Lung microvascular endothelial cell (primary cell): ENCODE measurements around the gene RAB22A. TPM values are rescaled to one million over a fixed set of nuclear protein-coding genes. Genes with fewer than 3 reads are reported as not detected.

Experiments
- DNase-seq, 2 donors: peaks; one replicate each; pipeline versions ENCODE4 v3.0.0 to v3.0.0-alpha.2; 2010; ENCODE audit warnings: low read depth in 2 of 2
- total RNA-seq: library from RNA; depleted of rRNA; stranded (reverse); fragments of >200 nt; gene quantifications from 2 replicates; pipeline ENCODE4 v1.2.1, GENCODE V29; 2014

Gene RAB22A, protein sequence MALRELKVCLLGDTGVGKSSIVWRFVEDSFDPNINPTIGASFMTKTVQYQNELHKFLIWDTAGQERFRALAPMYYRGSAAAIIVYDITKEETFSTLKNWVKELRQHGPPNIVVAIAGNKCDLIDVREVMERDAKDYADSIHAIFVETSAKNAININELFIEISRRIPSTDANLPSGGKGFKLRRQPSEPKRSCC
- 8.3 and 10.9 TPM in 2 replicates for total RNA-seq

DNA sequence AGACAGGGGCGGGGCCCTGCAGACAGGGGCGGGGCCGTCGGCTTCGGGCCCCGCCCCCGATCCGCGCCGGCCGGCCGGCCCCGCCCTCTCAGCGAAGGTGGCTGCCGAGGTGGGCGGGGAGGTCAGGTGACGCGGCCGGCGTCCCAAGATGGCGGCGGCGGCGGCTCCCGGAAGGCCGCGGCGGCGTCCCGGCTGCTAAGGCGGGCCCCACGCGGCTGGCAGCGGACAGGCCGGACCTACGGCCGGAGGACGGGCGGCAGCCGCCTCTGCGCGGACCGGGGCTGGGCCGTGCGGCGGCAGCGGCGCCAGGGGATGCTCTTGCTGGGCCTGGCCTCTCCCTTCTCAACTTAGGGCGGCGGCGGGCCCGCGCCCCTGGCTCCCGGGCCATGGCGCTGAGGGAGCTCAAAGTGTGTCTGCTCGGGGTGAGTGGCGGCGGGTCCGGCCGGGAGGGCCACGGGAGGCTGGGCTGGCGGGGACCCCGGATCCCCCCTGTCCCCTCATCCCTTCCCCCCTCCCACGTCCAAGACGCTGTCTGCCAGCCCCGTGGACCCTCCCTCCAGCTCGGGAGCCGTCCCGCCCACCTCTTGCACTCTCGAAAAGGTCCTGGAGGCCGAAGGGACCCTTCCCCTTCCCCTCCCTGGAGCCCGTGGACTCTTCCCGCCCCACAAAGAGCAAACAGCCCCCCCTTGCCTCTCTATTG lies at the start of gene RAB22A:
Gene RAB22A, plus strand, starts transcription at position 125 of the 700 bp plus-strand sequence. Its CDS starts 262 bp downstream, at position 387.
- peak; percentile 89 to 93 for DNase-seq

DNA sequence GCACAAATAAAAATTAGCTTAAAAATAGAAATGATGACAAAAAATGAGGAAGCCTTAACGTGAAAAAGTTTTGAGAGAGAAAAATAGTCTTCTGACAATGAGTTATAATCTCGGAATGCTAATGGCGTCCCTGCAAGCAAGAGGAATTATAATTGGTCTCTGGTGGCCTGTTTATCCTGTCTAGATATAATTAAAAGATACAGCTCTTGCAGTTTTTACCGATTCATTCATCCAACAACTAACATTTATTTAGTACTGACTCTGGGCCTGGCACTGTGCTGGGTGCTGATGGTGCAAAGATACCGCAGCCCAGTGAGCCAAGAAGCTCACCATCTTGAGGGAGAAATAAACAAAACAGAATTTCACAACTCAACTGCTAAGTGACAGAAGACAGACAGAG lies 49.5 kb upstream of the RAB22A start:
- no peak for DNase-seq

DNA sequence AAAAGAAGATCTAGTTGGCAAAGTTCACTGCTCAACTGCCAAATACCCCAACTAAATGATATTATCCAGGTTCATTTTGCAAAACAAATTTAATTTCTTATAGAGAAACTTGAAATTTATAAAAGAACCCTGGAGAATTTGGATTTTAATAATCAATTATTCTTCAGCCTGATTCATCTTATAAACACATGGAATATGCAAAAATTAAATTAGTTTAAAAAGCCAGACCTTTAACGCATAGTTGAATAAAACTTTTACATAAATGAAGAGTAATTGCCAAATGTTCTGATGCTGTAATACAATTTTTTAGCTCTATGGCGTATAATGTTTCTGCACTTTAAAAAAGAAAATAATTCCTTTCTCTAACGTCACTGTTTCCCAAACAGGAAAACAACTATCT lies 47.9 kb upstream of the RAB22A start:
- no peak for DNase-seq

DNA sequence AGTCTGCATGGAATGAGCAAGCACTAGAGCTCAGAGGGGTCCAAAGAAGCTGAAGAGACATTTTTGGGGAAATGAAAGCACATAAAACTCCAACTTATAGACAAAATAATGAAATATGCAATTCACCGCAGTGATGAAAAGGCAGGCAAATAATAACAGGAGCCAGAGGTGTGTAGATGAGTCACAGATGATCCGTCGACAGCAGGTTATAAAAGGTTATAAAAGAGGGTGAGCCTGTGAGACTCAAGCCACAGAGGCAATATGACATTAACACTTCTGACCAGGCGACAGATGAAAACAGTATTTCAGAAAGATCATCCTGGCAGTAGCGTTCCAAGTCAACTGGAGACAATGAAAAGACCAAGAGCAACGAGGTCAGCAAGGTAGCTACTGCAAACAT lies 45.2 kb upstream of the RAB22A start:
- no peak for DNase-seq

GRCh38 chr20:58267389-58268215 lies 41.9 kb upstream of the RAB22A start:
- DNase-seq, result no peak

GRCh38 chr20:58268421-58268821 lies 41.1 kb upstream of the RAB22A start:
- DNase-seq, result no peak

DNA sequence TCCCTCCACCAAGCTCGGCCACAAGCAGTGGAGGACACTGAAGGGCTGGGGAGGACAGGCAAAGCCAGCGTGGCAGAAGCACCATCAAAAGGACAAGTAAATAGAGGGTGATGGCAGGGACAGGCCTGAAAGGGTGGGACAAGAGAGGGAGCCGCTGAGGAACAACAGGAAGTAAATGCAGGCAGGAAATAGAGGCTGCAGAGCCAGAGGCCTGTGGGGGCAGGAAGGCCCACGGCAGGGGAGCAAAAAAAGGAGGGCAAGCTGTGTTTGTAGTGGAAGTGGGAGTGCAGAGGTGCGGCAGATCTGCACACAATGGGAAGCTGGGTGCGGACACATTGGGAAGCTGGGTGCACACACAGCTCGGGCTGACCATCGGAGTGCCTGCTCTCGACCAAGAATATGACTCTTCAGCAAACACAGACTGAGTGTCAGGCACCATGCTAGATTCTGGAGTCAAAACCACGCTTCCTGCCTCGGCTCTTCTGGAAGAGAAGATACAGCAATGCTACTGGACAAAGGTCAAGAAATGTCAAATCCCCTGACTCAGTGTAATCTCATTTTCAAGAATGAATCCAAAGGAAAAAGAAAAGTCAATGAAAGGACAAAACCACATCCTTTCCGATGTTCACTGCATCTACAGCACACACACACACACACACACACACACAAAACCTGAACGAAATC lies 40.4 kb upstream of the RAB22A start:
- DNase-seq, result peak; percentile 13 to 56

DNA sequence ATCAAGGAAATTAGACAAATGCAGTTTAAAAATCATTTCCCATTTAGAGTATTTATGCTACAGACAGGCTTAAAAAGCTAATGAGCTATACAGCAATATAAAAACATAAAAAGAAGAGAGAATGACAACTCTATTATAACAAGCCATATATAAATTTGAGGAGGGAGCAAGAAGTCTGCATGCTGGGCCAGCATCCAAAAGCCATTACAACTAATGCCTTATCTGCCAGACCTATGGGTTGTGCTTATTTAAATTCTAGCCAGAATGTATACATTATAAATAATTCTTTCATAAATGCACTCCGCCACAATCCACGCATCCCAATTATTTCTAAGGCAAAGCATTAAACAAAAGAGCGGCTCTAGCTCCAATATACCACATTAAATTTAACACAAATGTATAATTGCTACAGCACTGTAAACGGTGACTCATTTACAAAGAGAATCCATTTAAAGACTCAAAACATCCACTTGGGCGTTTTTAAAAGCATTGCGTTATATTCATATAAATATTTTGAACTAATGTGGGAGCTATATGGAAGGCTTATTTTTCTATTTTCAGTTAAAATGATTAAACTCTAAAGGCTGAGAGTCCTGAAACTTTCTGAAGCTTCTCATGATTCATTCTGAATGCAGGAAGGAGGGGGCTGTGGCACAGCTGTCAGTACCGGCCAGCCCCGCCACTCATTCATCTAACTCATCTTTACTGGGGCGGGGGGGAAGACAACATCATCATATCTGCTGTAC lies 37.7 kb upstream of the RAB22A start:
- DNase-seq, result peak in 1 of 2 donors; percentile 25

- DNase-seq, result no peak
These were observed 35.1 kb upstream of the RAB22A start for GRCh38 chr20:58274384-58274783.

DNA sequence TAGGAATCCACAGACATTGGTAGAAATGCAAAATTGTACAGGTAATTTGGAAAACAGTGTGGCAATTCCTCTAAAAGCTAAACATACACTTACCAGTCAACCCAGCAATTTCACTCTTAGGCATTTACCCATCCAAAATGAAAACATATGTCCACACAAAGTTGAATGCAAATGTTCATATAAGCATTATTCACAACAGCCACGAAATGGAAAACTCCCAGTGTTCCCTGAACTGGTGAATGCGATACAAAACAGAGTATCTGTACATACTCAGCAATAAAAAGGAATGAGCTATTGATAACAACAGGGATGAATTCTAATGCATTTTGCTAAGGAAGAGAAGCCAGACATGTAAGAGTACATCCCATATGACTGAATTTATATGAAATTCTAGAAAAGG lies 32.4 kb upstream of the RAB22A start:
- DNase-seq, result no peak

DNA sequence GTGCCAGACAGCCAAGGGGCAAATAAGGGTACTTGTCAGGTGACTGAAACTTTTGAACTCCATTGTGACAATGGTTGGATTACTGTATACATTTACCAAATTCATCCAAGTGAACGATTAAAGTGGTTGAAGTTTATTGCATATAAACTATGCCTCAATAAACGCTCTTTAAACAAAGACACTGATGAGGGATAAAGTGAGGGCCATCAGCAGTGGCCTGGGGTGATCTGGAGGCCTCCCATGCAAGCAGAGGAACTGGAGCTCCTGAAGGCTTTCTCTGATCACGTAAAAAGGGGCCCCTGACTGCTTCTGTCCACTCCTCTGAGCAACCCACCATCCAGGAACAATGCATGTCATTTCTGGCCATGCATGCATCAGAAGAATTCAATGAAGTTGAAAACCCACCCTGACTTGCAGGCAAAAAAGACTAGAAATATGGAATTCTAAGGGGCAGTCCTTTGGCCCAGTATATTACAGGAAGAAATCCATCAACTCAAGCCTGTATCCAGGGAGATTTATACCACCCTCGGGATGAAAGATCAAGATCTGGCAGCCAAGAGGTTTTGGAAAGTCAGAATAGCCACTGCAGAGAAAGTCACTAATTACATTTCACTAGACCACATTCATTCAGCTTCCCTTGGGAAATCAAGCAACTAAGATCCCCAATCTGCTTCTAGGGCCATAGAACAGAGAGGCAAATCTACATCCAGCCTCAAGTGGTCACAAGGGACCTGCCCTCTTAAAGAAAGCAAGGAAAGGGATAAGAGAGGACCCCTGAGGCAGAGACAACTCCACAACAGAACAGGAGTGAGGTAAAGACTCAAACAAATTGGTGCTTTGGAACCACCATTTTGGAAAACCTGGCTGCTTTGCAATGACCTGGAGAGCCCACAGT lies 31.7 kb upstream of the RAB22A start:
- no peak for DNase-seq

DNA sequence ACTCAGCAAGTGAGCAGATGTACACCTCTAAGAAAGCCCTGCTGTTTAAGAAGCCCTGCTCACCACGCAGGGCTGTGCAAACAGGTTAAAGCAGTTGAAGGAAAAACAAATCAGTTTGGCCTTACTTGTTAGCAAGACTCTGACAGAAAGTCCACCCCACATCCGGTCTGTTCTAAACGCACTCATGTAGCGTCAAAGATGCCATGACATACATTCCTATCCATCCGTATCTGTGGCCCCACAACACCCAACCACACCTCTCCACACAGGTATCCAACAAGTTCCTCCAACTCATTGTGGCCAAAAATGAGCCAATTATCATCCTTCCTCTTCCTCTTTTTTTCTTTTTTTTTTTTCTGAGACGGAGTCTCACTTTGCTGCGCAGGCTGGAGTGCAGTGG lies 22.8 kb upstream of the RAB22A start:
- no peak for DNase-seq

- DNase-seq, result peak in 1 of 2 donors; percentile 52
These were observed 21.9 kb upstream of the RAB22A start for GRCh38 chr20:58287638-58288037.

GRCh38 chr20:58289143-58289542 lies 20.4 kb upstream of the RAB22A start:
- no peak for DNase-seq

DNA sequence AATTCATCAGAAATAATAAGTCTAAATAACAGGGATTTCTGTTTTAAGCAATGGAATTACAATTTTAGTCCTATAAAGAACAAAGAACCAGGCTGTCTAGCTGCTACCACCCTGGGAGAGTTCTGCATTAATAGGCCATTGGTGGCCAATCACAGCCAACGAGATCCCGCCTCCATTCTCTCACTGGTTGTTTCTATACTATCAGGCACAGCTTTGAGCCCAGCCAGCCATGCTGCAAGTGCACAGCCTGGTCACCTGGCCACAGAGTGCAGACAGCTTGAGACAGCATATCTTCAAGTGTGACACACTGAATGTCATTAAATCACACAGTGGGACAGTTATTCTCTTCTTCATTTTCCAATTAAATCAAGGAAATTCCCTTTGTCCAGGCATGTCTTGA lies 16.1 kb upstream of the RAB22A start:
- no peak for DNase-seq

- peak in 1 of 2 donors; percentile 20 for DNase-seq
These were observed 14.7 kb upstream of the RAB22A start for GRCh38 chr20:58294497-58295455.

DNA sequence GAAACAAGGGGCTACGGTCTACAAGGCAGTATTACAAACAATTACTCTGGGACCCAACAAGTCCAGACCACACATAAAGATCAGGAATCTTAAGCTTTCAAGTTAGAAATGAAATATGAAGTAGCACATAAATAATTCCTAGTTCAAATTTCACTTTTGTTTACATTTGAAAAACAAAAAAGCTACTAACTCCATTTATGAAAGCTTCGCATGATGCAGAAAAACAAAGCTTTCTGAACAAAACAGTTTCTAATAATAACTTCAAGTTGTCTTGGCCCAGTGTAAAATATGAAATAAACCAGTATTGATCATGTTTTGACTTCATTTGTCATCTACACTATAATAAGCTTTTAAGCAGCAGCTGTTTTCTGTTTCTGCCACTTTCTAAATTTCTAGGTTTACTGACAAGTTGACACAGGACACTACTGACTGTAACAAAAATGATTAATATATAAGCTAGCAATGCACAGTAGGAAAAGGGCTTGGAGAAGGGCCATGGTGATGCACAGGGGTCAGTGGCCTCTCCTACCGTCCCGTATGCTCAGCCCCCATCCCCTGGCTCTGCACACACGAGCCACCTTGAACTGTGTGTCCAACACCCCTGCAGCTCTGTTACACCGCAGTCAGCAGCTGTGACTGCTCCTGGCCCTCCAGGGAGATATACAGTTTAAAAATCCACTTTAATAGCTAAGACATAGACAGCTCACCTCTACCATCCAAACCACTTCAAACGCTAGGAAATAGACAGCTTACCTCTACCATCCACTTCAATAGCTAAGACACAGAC lies 13.3 kb upstream of the RAB22A start:
- no peak for DNase-seq

GRCh38 chr20:58297394-58297793 lies 12.1 kb upstream of the RAB22A start:
- no peak for DNase-seq
